CD4-positive, alpha-beta T cell treated with Interleukin-21 for 1 hour (primary cell): ENCODE results near the gene ATG16L1.

Source experiments
- DNase-seq: peaks from one replicate; pipeline ENCODE4 v3.0.0-alpha.2; 2020

ATG16L1 gene

DNA sequence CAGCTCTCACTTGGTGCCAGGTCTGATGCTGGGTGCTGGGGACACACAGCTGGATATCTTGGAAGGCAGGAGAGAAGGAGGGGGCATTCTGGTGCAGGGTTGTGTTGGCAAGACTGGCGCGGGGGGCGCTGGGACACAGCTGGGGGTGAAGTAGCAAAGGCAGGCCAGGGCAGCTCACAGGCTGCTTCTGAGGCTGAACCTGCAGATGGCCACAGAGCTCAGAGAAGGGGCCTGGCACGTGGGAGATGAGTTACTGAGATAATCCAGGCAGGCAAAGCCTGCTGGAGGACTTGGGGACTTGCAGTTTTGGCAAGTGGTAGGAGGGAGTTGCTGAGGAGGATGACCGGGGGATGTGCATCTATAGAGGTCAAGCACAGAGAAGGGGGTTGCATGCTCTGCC is 86.6 kb downstream of the ATG16L1 start:
- DNase-seq, result no peak

DNA sequence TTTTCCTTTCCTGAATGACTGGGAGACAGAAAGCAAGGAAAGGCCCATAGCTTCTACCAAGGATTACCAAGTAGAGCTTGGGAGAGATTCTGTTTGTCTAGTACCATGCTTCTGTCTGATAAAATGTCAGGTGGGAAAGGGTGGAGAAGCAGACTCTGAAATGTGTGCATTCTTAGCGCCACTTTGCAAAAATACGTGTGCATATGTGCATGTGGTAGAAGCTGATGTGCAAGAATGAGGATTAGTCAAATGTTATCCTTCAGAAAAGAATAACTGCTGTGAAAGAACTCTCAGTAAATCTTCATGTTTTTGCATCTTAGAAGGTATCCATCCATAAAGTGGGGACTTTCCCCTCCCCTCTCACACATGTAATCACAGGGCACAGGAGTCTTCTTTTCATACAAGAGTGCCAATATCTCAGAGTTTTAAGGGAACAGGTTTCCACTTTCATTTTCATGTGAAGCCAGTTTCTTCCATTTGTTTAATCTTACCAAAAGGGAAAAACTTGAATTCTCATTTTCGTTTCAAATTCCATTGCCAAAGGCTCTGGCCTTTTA is 87.4 kb downstream of the ATG16L1 start:
- no peak for DNase-seq

DNA sequence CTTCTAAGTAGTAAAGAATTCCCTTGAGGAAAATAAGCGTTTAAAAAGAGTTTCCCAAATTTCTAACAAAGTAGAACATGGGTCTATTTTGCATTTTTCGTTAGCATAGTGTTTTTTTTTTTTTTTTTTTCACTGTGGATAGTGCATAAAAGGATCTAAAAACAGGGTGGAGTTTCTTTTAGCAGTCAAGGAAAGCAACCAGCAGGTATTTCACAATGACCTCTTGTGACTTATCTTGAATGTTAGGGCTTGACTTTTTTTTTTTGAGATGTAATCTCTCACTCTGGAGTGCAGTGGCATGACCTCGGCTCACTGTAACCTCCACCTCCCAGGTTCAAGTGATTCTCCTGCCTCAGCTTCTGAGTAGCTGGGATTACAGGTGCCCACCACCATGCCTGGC is 88.0 kb downstream of the ATG16L1 start:
- no peak for DNase-seq

DNA sequence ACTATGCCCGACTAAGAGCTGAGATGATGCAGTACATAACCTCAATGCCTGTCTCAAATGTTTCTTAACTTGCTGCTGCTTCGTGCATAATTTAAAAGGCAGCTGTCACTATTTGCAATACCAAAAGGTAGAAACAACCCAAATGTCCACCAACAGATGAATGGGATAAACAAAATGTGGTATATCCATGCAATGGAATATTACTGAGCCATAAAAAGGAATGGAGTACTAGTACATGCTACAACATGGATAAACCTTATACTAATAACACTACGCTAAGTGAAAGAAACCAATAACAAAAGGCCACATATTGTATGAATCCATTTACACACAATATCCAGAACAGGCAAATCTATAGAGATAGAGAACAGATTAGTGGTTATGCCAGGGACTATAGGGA is 89.8 kb downstream of the ATG16L1 start:
- DNase-seq, result no peak

DNA sequence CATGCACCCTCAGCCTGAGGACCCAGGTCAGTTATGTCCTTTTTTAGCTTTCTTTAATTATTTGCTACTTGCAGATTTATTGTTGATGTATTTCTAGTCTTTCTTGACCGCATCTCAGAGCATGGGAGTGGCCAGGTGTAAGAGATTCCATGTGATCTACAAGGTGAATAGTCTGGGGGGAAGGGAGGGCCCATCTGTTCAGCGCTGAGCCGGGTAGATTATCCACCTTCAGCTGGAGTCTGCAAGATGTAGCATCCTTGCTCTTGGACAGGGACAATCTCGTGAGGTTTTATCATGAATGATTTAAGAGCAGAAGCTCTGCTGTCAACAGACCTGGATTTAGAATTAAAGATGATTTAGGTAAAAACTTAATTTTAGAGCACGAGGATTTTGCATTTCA is 90.8 kb downstream of the ATG16L1 start:
- no peak for DNase-seq

DNA sequence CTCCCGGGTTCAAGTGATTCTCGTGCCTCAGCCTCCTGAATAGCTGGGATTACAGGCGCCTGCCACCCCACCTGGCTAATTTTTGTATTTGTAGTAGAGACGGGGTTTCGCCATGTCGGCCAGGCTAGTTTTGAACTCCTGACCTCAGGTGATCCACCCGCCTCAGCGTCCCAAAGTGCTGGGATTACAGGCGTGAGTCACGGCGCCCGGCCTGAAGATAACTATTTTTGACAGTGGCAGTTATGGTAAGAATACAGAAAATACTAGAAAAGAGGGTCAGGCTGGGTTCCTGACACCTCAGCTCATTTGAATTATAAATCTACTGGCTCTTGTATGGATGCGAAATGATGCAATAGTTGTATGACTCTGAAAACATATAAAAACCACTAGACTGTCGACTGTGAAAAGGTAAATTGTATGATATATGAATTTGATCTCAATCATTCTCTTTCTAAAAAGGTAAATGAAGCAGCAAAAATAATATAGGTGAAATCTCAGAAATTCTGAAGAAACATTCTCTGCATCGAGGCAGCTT is 91.8 kb downstream of the ATG16L1 start:
- no peak for DNase-seq
